ENCODE data around the gene ADM. TPM values are rescaled to one million over a fixed set of nuclear protein-coding genes. Genes with fewer than 3 reads are reported as not detected.

Gene ADM
- total RNA-seq, 2 experiments from 2014 or later = 43.1 to 46.9 TPM

DNA sequence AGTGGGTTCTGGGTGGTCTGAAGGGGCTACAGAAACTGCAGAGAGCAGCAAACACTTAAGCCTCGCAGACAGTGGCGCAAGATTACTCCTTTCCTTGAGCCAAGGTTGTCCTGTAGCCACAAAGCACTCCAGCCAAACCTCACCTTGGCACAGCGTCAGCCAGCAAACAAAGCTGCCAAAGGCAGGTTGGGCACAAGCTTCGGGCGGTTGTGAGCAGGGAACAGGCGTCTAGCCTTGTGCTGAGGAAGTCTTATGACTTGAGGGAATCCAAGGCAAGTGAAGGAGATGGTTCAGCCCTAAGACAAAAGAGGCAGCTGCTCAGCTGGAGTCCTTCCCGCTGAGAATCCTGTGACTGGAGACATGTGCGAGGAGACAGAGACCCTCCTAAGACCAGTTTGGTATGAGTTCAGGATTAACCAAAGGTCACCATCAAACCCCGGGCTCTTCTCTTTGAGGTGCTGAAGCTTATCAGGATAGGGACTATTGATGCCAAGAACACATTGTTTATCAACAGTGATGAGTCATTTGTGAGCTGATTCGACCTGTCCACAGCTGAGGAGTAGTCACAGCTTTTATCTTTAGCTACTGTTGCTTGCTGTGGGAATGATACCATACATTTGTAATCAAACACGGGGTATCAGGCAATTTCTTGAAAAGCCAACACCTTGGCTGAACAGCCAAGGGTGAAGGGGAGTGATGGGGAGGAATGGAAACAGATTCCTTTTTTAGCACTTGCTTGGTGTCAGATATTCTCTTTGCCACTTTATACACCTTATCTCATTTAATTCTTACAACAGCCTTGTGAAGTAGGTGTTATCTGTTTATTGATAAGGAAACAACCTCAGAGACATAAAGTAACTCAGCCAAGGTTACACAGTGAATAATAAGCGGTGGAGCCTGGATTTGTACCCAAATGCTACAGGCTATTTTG lies 4.6 kb downstream of the ADM start:
- peak; percentile 18 for DNase-seq
- ChIA-PET POLR2A (interaction anchor here (1.3 kb wide), 1 partner anchor 20 kb away, joined by 3 read pairs; no protein-coding TSS in a partner anchor), CTCF (interaction anchor here (0.7 to 9.1 kb wide), 12 partner anchors 9 to 771 kb away, joined by 3 to 135 read pairs (median 8); no protein-coding TSS in a partner anchor)
- H3K4me3 Mint-ChIP-seq = peak overlapping the region; percentile 89
- H3K4me1 Mint-ChIP-seq (ENCODE audit: low read depth) = peaks cover 29% of the 10 kb centered on the region
- intact Hi-C loops (cut with micrococcal nuclease) = loop anchor here (5.0 kb wide), 1 partner anchor 552 kb away; no protein-coding TSS in a partner anchor
- peaks cover 23% of the 10 kb centered on the region for H3K36me3 Mint-ChIP-seq (ENCODE audit: low read depth)
- no peak for ATAC-seq
- peak overlapping the region; percentile 91 for H3K27ac Mint-ChIP-seq
- H3K9me3 Mint-ChIP-seq = no peaks in the 10 kb centered on the region
- TF ChIP-seq, protein P1, sequence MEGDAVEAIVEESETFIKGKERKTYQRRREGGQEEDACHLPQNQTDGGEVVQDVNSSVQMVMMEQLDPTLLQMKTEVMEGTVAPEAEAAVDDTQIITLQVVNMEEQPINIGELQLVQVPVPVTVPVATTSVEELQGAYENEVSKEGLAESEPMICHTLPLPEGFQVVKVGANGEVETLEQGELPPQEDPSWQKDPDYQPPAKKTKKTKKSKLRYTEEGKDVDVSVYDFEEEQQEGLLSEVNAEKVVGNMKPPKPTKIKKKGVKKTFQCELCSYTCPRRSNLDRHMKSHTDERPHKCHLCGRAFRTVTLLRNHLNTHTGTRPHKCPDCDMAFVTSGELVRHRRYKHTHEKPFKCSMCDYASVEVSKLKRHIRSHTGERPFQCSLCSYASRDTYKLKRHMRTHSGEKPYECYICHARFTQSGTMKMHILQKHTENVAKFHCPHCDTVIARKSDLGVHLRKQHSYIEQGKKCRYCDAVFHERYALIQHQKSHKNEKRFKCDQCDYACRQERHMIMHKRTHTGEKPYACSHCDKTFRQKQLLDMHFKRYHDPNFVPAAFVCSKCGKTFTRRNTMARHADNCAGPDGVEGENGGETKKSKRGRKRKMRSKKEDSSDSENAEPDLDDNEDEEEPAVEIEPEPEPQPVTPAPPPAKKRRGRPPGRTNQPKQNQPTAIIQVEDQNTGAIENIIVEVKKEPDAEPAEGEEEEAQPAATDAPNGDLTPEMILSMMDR (IDR thresholded peaks at IDR 0.05) = no peak
- peaks cover 32% of the 10 kb centered on the region for H3K27me3 Mint-ChIP-seq

GRCh38 chr11:10310301-10310841 lies 5.5 kb downstream of the ADM start:
- intact Hi-C loops (cut with micrococcal nuclease) = no loop called here
- ChIA-PET POLR2A (interaction anchor here (0.6 to 1.3 kb wide), 2 partner anchors 19 to 175 kb away, joined by 3 read pairs; no protein-coding TSS in a partner anchor), CTCF (interaction anchor here (0.7 to 9.1 kb wide), 8 partner anchors 12 to 772 kb away, joined by 3 to 135 read pairs (median 8); no protein-coding TSS in a partner anchor)
- peaks cover 36% of the 10 kb centered on the region for H3K27me3 Mint-ChIP-seq
- H3K4me1 Mint-ChIP-seq (ENCODE audit: low read depth) = peaks cover 33% of the 10 kb centered on the region
- DNase-seq = peak; percentile 9
- peaks cover 21% of the 10 kb centered on the region for H3K36me3 Mint-ChIP-seq (ENCODE audit: low read depth)
- H3K27ac Mint-ChIP-seq = peak overlapping the region; percentile 41
- ATAC-seq = no peak
- peak overlapping the region; percentile 6 for H3K4me3 Mint-ChIP-seq
- TF ChIP-seq, protein P1 (IDR thresholded peaks at IDR 0.05) = no peak
- H3K9me3 Mint-ChIP-seq = no peaks in the 10 kb centered on the region

- Mint-ChIP-seq H3K4me1 (ENCODE audit: low read depth) (peaks cover 30% of the 10 kb centered on the region), H3K27me3 (peaks cover 30% of the 10 kb centered on the region), H3K27ac (no peak overlapping the region), H3K36me3 (ENCODE audit: low read depth) (peaks cover 8% of the 10 kb centered on the region), H3K9me3 (no peaks in the 10 kb centered on the region), H3K4me3 (no peak overlapping the region)
- ATAC-seq (no peak), DNase-seq (no peak)
- TF ChIP-seq, protein P1 (IDR thresholded peaks at IDR 0.05) = no peak
- CTCF ChIA-PET = interaction anchor here (2.4 to 6.2 kb wide), 2 partner anchors 14 to 553 kb away, joined by 9 to 37 read pairs; no protein-coding TSS in a partner anchor
- POLR2A ChIA-PET = no interaction called here
- intact Hi-C loops (cut with micrococcal nuclease) = no loop called here
Observed at GRCh38 chr11:10311802-10312201, 6.9 kb downstream of the ADM start.

DNA sequence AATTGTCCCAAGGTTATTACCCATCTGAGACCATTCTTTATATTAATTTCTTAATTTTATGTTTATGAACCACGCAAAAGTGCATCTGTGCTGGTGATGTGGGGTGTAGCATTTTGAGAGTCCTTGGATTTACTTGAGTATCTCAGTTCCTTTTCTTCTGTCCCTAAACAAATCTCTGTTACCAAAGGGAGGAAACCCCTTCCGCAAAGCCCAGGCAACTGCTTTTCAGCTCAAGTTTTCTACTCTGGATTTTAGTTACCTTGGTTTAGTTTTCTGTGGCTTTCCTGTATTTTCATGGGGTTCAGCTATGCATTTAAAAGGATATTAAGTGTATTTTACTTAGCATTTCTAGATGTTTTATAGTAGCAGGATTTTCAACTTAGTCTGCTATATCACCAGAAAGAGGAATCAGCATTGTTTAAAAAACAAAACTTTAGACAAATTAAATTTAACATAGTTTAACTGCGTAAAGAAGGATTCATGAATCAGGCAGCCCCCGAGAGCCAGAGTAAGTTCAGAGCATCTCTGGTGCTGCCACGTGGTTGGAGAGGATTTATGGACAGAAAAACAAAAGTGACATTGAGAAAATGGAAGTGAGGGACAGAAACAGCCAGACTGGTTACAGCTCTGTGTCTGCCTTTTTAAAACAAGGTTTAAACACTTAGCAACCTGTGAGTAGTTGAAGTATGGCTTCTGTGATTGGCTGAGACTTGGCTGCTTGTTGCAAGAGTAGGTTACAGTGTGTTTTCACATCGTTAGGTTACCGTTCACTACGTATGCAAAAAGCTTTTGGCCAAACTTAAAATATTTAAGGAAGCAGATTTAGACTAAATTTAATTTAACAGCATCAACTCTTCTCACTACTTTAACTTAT lies 9.6 kb downstream of the ADM start:
- peak; percentile 75 for ATAC-seq
- TF ChIP-seq, protein P1 (IDR thresholded peaks at IDR 0.05) = no peak
- intact Hi-C loops (cut with micrococcal nuclease) = no loop called here
- Mint-ChIP-seq H3K27ac (no peak overlapping the region), H3K27me3 (peaks cover 26% of the 10 kb centered on the region), H3K4me1 (ENCODE audit: low read depth) (peaks cover 32% of the 10 kb centered on the region), H3K4me3 (no peak overlapping the region), H3K9me3 (no peaks in the 10 kb centered on the region), H3K36me3 (ENCODE audit: low read depth) (peaks cover 1% of the 10 kb centered on the region)
- CTCF ChIA-PET = interaction anchor here (0.6 to 2.0 kb wide), 6 partner anchors 9 to 556 kb away, joined by 3 to 10 read pairs (median 4); partner anchors contain the start of gene ADM
- POLR2A ChIA-PET = interaction anchor here (1.2 kb wide), 1 partner anchor 16 kb away, joined by 5 read pairs; no protein-coding TSS in a partner anchor
- DNase-seq = peak; percentile 35
